ENCODE data around the gene DCLK2.
"Not testable (repeated sequence)": the region's sequence is repeated elsewhere in the genome, so short reads cannot be mapped to it uniquely, and the experiment has no call there.

DCLK2 gene

GRCh38 chr4:150158041-150158440 lies 79.8 kb downstream of the DCLK2 start:
- DNase-seq, result no peak

GRCh38 chr4:150160473-150160872 lies 82.2 kb downstream of the DCLK2 start:
- no peak for DNase-seq

DNA sequence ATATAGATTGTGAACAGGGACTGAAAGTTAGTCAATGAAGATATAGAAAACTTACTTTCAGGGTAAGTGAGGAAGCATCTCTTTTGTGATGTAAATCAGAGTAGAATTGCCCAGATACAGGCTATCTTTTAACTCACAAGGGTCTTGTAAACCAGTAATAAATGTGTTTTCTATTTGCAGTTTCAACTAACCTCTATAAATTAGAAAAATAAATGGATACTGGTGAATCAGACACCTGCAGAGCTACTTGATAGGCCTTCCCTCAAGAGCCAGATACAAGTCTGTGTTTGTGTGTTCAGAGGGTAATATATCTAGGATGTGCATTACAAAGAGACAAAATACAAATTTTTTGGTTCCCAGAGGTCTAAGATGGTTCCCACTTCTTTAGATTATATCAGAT lies 82.9 kb downstream of the DCLK2 start:
- no peak for DNase-seq

- not testable (repeated sequence) for DNase-seq
Observed at GRCh38 chr4:150162020-150162419, 83.8 kb downstream of the DCLK2 start.

- no peak for DNase-seq
Observed at GRCh38 chr4:150164055-150164454, 85.8 kb downstream of the DCLK2 start.

DNA sequence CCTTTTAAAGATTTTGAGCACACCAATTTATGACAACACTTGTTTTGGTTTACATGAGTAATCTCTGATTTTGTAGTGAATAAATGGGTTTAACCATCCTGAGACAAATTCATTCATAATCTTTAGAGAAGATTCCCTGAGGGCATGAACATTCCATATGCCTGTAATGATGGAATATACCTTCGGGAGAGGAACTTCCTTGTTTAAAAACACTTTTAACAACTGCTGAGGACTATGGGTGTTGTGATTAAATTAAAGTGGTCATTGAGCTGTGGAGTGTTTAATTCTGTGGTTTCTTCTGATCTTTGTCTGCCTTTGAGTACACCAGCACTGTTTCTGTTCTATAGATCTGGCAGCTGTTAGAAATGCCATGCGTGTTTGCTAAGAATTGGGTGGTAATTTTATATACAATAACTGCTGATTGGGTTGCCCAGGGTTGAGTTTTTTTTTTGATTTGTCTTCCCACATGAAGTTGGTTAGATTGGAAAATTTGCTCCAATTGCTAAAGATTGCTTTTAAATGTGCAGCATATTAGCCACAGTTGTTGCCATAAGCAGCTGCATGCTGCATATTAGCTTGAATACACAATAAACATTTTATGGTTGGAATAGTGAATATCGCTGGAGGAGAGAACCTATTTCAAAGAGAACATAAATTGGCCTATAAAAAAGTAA lies 86.8 kb downstream of the DCLK2 start:
- no peak for DNase-seq

GRCh38 chr4:150167054-150167453 lies 88.8 kb downstream of the DCLK2 start:
- DNase-seq, result no peak

- DNase-seq, result no peak
Observed at GRCh38 chr4:150173432-150173861, 95.2 kb downstream of the DCLK2 start.

- DNase-seq, result no peak
Observed at GRCh38 chr4:150173982-150174398, 95.7 kb downstream of the DCLK2 start.

GRCh38 chr4:150176547-150176946 lies 98.3 kb downstream of the DCLK2 start:
- no peak for DNase-seq

DNA sequence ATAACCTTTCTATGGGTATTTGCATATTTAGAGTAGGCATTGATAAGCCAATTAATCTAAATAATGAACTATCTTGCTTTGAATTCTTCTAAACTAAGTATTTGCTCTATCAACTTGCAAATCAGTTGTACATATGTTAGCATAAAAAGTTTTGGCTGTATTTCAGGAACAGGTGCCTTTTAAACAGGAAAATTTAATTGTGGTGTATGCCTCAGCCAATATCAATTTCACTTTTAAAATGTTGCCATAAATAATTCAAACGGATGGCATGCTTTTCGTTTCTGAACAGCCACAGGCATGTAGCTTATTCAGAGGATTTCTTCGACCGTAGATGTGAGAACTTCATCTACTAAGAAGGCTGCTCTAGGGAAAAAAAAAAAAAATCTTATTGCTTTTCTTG lies 99.9 kb downstream of the DCLK2 start:
- no peak for DNase-seq

- no peak for DNase-seq
Observed at GRCh38 chr4:150181536-150181935, 103.3 kb downstream of the DCLK2 start.

GRCh38 chr4:150182794-150183193 lies 104.5 kb downstream of the DCLK2 start:
- no peak for DNase-seq

GRCh38 chr4:150185033-150185432 lies 106.8 kb downstream of the DCLK2 start:
- DNase-seq, result not testable (repeated sequence)

DNA sequence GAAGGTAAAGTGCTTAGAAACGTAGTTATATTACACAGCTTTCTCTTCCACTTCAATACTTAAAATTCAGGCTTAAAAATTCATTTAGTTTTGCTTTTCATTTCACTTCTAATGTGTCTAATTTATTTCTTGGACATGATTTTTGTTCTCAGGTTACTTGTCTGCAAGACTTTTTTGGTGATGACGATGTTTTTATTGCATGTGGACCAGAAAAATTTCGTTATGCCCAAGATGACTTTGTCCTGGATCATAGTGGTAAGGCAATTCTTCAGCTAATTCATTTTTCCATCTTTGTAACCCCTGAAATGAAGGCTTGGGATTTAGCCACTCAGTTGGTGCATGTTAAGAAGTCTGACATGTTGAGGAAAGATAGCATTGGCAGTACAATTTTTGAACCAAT lies 114.7 kb downstream of the DCLK2 start:
- DNase-seq, result no peak

DNA sequence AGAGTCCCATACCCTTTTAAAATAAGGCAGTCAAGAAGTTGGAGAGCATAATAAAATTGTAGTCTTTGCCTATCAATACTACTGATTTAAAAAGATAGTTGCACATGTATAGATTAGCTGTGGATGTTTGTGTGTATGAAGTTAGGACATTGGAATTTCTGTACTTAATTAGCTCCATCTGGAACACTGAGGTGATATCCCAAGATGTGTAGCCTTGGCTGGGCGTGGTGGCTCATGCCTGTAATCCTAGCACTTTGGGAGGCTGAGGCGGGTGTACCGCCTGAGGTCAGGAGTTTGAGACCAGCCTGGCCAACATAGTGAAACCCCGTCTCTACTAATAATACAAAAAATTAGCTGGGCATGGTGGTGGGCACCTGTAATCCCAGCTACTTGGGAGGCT lies 119.0 kb downstream of the DCLK2 start:
- not testable (repeated sequence) for DNase-seq

- no peak for DNase-seq
Observed at GRCh38 chr4:150199056-150199455, 120.8 kb downstream of the DCLK2 start.

DNA sequence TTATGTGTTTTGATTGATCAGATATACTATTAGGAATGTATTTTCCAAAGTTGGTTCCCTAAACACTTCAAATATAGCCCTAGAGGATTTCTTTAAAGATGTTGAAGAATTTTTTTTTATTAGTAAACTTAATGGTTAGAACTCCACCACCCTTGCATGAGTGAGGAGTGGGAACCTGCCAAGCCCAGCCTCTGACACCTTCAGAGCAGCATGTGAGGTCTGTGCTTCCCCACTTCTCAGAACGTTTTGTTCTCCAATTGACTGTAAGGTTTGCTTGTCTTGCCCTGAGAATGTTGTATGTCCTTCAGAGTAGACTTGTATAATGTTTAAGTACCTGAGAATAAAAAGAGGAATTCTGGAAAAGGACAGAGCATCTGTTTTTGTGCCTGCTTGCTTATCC lies 126.8 kb downstream of the DCLK2 start:
- DNase-seq, result no peak

DNA sequence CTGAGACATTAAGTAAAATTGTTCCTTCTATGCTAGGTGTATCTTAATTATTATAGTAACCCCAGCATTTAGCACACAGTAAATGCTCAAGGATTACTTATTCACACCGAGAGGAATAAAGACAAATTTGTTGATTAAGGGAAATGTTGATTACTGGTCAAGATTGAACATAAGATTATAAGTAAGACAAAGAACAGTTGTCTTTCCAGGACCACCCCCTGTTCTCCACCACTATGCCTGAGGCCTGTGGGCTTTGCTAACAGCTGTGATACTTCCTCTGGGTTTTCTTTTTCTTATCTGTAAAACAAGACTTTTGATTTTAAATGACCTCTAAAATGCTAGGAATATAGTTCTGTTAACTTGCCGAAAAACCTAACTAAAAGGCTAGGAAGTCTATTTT lies 128.0 kb downstream of the DCLK2 start:
- no peak for DNase-seq

GRCh38 chr4:150206954-150207353 lies 128.7 kb downstream of the DCLK2 start:
- DNase-seq, result no peak

DNA sequence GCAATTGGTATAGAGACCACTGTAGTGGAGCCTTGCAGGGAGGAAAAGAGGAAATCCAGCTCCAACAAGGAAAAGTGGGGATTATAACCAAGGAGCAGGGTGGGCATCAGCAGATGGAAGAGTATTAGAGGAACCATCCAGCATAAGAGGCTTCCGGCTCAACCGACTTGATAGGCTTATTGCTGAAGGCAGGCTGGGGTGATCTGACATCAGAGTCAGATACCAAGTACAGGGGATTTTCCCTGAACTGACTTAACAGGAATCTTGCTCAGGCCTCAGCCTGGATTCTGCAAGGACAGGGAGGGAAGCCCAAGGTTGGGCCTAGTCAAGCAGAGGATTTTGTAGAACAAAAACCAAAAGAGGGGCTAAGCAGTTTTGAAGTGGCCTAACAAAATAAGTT lies 129.6 kb downstream of the DCLK2 start:
- DNase-seq, result no peak

GRCh38 chr4:150209140-150209829 lies 131.0 kb downstream of the DCLK2 start:
- no peak for DNase-seq

- no peak for DNase-seq
Observed at GRCh38 chr4:150211016-150211415, 132.8 kb downstream of the DCLK2 start.

GRCh38 chr4:150211799-150212445 lies 133.7 kb downstream of the DCLK2 start:
- no peak for DNase-seq
